Measurements from ENCODE around the gene ENTREP3. TPM values are rescaled to one million over a fixed set of nuclear protein-coding genes. Genes with fewer than 3 reads are reported as not detected.

ENTREP3 gene
- total RNA-seq, 2 experiments from 2014 or later, result 41.1 to 42.2 TPM

DNA sequence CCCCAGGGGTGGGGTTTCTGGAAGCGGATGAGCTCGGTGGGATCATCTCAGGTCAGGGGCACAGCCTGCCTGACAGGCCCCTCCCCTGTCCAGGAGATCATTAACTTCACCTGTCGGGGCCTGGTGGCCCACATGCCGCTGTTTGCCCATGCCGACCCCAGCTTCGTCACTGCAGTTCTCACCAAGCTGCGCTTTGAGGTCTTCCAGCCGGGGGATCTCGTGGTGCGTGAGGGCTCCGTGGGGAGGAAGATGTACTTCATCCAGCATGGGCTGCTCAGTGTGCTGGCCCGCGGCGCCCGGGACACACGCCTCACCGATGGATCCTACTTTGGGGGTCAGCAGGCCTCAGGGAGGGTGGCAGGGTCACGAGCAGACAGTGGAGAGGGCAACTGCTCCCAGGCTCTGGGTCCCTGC lies 30.4 kb upstream of the ENTREP3 start:
- intact Hi-C loops (cut with micrococcal nuclease), result no loop called here
- TF ChIP-seq, protein P1, sequence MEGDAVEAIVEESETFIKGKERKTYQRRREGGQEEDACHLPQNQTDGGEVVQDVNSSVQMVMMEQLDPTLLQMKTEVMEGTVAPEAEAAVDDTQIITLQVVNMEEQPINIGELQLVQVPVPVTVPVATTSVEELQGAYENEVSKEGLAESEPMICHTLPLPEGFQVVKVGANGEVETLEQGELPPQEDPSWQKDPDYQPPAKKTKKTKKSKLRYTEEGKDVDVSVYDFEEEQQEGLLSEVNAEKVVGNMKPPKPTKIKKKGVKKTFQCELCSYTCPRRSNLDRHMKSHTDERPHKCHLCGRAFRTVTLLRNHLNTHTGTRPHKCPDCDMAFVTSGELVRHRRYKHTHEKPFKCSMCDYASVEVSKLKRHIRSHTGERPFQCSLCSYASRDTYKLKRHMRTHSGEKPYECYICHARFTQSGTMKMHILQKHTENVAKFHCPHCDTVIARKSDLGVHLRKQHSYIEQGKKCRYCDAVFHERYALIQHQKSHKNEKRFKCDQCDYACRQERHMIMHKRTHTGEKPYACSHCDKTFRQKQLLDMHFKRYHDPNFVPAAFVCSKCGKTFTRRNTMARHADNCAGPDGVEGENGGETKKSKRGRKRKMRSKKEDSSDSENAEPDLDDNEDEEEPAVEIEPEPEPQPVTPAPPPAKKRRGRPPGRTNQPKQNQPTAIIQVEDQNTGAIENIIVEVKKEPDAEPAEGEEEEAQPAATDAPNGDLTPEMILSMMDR (IDR thresholded peaks at IDR 0.05), result no peak
- H3K9me3 Mint-ChIP-seq, result no peaks in the 10 kb centered on the region
- ChIA-PET POLR2A (no interaction called here), CTCF (interaction anchor here (1.1 kb wide), 1 partner anchor 35 kb away, joined by 3 read pairs; the partner anchor contains the start of gene RUSC1)
- H3K4me3 Mint-ChIP-seq, result no peak overlapping the region
- no peaks in the 10 kb centered on the region for H3K4me1 Mint-ChIP-seq (ENCODE audit: low read depth)
- no peaks in the 10 kb centered on the region for H3K36me3 Mint-ChIP-seq (ENCODE audit: low read depth)
- peaks cover 3% of the 10 kb centered on the region for H3K27me3 Mint-ChIP-seq
- DNase-seq (no peak), ATAC-seq (no peak)
- H3K27ac Mint-ChIP-seq, result no peak overlapping the region

DNA sequence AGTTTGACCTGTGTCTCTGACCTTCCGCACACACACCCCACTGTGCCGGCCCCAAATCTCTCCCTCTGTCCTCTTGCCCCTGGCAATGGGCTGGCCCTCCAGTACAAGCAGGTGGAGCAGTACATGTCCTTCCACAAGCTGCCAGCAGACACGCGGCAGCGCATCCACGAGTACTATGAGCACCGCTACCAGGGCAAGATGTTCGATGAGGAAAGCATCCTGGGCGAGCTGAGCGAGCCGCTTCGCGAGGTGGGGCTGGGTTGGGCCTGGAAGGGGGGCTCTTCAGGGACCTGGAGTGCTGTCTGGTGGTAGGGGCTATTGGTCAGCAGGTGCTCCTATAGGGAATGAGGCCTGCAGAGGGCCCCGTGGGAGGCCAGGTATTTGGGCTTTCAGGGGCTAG lies 29.8 kb upstream of the ENTREP3 start:
- ChIA-PET POLR2A (no interaction called here), CTCF (no interaction called here)
- DNase-seq (no peak), ATAC-seq (no peak)
- TF ChIP-seq, protein P1 (IDR thresholded peaks at IDR 0.05), result no peak
- H3K36me3 Mint-ChIP-seq (ENCODE audit: low read depth), result no peaks in the 10 kb centered on the region
- H3K4me1 Mint-ChIP-seq (ENCODE audit: low read depth), result no peaks in the 10 kb centered on the region
- no peaks in the 10 kb centered on the region for H3K9me3 Mint-ChIP-seq
- peaks cover 1% of the 10 kb centered on the region for H3K27me3 Mint-ChIP-seq
- H3K4me3 Mint-ChIP-seq, result no peak overlapping the region
- no peak overlapping the region for H3K27ac Mint-ChIP-seq
- intact Hi-C loops (cut with micrococcal nuclease), result no loop called here

DNA sequence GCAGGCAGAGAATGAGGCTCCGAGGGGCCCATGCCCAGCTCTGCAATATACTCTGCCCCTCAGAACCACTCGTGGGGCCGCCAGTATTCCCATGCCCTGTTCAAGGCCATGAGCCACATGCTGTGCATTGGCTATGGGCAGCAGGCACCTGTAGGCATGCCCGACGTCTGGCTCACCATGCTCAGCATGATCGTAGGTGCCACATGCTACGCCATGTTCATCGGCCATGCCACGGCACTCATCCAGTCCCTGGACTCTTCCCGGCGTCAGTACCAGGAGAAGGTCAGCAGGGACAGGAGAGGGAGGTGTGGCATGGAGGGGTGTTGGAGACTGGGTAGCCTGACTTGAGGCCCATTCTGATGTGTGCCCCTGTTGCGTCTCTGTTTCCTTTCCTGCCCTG lies 29.2 kb upstream of the ENTREP3 start:
- ChIA-PET CTCF (no interaction called here), POLR2A (interaction anchor here (0.6 kb wide), 1 partner anchor 632 kb away, joined by 3 read pairs; no protein-coding TSS in a partner anchor)
- ATAC-seq (no peak), DNase-seq (no peak)
- TF ChIP-seq, protein P1 (IDR thresholded peaks at IDR 0.05), result no peak
- H3K9me3 Mint-ChIP-seq, result no peaks in the 10 kb centered on the region
- H3K27me3 Mint-ChIP-seq, result no peaks in the 10 kb centered on the region
- no peaks in the 10 kb centered on the region for H3K4me1 Mint-ChIP-seq (ENCODE audit: low read depth)
- no peaks in the 10 kb centered on the region for H3K36me3 Mint-ChIP-seq (ENCODE audit: low read depth)
- intact Hi-C loops (cut with micrococcal nuclease), result no loop called here
- no peak overlapping the region for H3K4me3 Mint-ChIP-seq
- H3K27ac Mint-ChIP-seq, result no peak overlapping the region

DNA sequence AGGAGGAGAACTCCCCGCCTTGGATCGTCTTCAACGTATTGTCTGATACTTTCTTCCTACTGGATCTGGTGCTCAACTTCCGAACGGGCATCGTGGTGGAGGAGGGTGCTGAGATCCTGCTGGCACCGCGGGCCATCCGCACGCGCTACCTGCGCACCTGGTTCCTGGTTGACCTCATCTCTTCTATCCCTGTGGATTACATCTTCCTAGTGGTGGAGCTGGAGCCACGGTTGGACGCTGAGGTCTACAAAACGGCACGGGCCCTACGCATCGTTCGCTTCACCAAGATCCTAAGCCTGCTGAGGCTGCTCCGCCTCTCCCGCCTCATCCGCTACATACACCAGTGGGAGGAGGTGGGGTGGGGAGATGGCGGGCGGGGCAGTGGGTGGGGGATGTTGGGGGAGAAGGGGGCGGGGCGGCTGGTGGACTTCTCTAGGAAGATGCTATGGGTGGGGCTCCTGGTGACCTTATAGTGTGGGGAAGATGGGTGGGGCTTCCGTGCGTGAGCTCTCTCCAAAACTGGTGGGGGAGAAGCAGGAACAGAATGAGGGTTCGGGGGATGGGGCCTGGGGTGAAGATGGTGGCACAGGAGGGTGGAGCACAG lies 27.3 kb upstream of the ENTREP3 start:
- ChIA-PET POLR2A (interaction anchor here (0.8 kb wide), 1 partner anchor 27 kb away, joined by 3 read pairs; the partner anchor contains the start of gene ENTREP3), CTCF (no interaction called here)
- Mint-ChIP-seq H3K4me1 (ENCODE audit: low read depth) (peaks cover 6% of the 10 kb centered on the region), H3K4me3 (no peak overlapping the region), H3K9me3 (no peaks in the 10 kb centered on the region), H3K36me3 (ENCODE audit: low read depth) (no peaks in the 10 kb centered on the region), H3K27me3 (no peaks in the 10 kb centered on the region), H3K27ac (no peak overlapping the region)
- no peak for DNase-seq
- no peak for ATAC-seq
- intact Hi-C loops (cut with micrococcal nuclease), result no loop called here
- TF ChIP-seq, protein P1 (IDR thresholded peaks at IDR 0.05), result no peak

DNA sequence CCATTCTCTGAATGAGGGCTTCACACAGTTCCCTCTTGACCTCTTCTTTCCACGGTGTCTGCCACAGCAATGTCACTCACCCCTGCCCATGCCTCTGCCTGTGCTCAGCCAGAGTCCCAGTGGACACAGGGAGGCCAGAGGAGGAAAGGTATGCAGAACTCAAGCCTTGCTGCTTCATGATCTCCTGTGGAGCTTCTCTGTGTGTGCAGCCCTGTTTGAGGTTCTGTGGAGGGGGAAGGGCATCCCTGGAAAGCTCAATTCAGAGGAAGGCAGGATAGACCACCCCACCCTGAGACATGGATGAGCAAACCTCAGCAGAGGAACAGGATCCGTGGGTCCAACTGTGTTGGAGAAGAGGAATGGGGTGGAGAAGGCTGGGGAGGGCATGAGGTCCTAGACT lies 24.0 kb upstream of the ENTREP3 start:
- H3K36me3 Mint-ChIP-seq (ENCODE audit: low read depth), result no peaks in the 10 kb centered on the region
- ChIA-PET POLR2A (interaction anchor here (1.3 to 1.6 kb wide), 2 partner anchors 13 to 48 kb away, joined by 4 read pairs; no protein-coding TSS in a partner anchor), CTCF (interaction anchor here (1.0 to 2.4 kb wide), 6 partner anchors 27 to 45 kb away, joined by 3 to 15 read pairs (median 4); partner anchors contain the start of genes FDPS and RUSC1)
- no peaks in the 10 kb centered on the region for H3K9me3 Mint-ChIP-seq
- no peaks in the 10 kb centered on the region for H3K27me3 Mint-ChIP-seq
- H3K4me3 Mint-ChIP-seq, result no peak overlapping the region
- DNase-seq, result no peak
- TF ChIP-seq, protein P1 (IDR thresholded peaks at IDR 0.05), result no peak
- no peak for ATAC-seq
- peaks cover 19% of the 10 kb centered on the region for H3K4me1 Mint-ChIP-seq (ENCODE audit: low read depth)
- intact Hi-C loops (cut with micrococcal nuclease), result loop anchor here (5.0 kb wide), 1 partner anchor 43 kb away; the partner anchor contains the start of gene RUSC1
- H3K27ac Mint-ChIP-seq, result no peak overlapping the region
